Measurements from ENCODE around the gene NT5E.

Gene NT5E

DNA sequence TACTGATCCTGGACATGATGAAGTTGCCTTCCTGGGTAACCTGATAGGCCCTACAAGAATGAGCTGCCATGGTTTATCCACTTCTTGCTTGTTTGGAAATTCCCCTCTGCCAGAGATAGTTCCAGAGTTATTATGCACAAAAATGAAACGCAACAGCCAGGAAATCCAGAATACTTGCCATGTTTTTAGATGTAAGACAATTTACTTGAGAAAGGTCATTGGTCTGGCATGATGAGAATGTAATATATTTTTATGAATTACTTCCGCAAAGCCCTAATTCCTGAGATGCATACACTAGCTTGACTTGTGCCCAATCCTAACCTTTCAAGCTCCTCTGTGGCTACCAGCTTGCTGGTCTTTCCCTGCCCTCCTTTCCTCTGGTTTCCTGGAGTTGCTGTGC is 27.9 kb upstream of the NT5E start:
- peak; percentile 68 for DNase-seq (ENCODE audit: low read depth)

- DNase-seq (ENCODE audit: low read depth): no peak
Observed at GRCh38 chr6:85422996-85423395, 26.9 kb upstream of the NT5E start.

GRCh38 chr6:85424981-85425380 is 24.9 kb upstream of the NT5E start:
- DNase-seq (ENCODE audit: low read depth): no peak

- no peak for DNase-seq (ENCODE audit: low read depth)
Observed at GRCh38 chr6:85425997-85426396, 23.9 kb upstream of the NT5E start.

GRCh38 chr6:85428486-85428885 is 21.4 kb upstream of the NT5E start:
- DNase-seq (ENCODE audit: low read depth): no peak

- DNase-seq (ENCODE audit: low read depth): no peak
Observed at GRCh38 chr6:85429346-85429745, 20.5 kb upstream of the NT5E start.

- DNase-seq (ENCODE audit: low read depth): no peak
Observed at GRCh38 chr6:85431271-85431670, 18.6 kb upstream of the NT5E start.

- DNase-seq (ENCODE audit: low read depth): no peak
Observed at GRCh38 chr6:85432554-85432953, 17.3 kb upstream of the NT5E start.

- DNase-seq (ENCODE audit: low read depth): no peak
Observed at GRCh38 chr6:85435851-85436250, 14.0 kb upstream of the NT5E start.

DNA sequence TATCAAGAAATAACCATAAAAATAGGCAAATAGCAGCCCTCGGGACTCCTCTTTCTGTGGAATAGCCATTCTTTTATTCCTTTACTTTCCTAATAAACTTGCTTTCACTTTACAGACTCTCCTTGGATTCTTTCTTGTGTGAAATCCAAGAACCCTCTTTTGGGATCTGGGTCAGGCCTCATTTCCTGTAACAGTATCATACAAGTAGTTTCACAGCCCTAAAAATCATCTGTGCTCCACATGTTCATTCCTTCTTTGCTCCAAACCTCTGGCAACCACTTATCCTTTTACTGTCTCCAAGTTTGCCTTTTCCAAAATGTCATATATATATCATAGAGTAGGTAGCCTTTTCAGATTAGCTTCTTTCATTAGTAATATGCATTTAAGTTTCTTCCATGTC is 13.5 kb upstream of the NT5E start:
- no peak for DNase-seq (ENCODE audit: low read depth)

DNA sequence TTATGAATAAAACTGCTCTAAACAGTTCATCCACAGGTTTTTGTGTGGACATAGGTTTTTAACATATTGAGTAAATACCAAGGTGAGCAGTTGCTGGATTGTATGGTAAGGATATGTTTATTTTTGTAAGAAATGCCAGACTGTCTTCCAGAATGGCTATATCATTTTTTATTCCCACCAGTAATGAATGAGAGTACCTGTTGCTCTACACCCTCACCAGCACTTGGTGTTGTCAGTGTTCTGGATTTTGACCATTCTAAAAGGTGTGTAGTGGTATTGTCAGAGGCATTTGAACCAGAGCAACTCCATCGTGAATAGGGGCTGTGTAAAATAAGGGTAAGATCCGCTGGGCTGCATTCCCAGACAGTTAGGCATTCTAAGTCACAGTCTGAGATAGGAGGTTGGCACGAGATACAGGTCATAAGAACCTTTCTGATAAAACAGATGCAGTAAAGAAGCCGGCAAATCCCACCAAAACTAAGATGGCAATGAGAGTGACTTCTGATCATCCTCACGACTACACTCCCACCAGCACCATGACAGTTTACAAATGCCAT is 12.9 kb upstream of the NT5E start:
- no peak for DNase-seq (ENCODE audit: low read depth)

DNA sequence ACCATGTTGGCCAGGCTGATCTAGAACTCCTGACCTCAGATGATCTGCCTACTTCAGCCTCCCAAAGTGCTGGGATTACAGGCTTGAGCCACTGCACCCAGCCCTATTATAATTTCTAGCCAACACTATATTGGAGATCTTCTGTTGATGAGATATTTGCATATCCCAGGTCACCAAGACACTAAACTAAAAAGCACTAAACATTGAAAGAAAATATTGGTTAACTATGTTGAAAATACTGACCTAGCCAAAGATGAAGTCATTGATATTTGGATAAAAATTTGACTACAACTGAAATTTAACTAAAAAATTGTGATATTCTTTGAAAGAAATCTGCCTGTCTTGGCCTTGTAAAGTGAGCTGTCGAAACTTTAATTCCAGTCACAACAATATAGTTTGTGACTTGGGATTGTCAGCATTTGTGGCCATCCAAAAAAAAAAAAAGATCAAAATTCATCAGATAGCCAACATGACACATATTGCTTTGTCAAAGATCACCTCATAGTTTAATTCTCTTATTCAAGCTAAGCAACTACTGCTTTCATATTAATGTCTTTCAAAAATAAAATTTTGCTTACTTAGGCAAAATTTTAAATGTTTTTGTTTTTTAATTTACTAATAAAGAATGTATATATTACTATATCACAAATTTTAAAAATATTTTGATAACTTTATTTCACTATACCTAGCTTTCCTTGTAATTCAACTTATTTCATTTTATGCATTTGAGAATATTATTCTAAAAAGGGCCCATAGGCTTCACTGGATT is 6.3 kb upstream of the NT5E start:
- DNase-seq (ENCODE audit: low read depth): no peak

GRCh38 chr6:85449388-85449817 is 480 bp upstream of the NT5E start:
- DNase-seq (ENCODE audit: low read depth): no peak

- DNase-seq (ENCODE audit: low read depth): no peak
Observed at GRCh38 chr6:85451565-85452306, 1.9 kb downstream of the NT5E start.

- DNase-seq (ENCODE audit: low read depth): no peak
Observed at GRCh38 chr6:85452441-85452881, 2.6 kb downstream of the NT5E start.

- no peak for DNase-seq (ENCODE audit: low read depth)
Observed at GRCh38 chr6:85453052-85453451, 3.2 kb downstream of the NT5E start.

DNA sequence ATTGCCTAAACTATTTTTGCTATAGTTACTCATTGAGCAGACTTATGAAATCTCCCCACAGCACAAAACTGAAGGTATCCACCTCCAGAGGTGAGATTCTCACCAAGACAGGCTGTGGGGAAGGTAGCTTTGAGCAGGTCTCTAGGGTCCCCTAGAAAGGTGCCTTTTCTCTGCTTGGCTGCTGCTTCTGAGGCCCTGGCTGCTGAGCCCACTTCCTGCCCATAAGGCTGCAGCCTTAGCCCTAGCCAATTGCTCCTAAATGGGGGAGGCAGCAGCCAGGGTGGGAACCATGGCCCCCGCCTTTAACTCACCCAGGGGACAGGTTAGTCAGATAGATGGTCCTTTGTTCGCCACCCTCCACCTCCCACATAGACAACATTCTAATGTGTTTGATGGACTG is 3.6 kb downstream of the NT5E start:
- no peak for DNase-seq (ENCODE audit: low read depth)

DNA sequence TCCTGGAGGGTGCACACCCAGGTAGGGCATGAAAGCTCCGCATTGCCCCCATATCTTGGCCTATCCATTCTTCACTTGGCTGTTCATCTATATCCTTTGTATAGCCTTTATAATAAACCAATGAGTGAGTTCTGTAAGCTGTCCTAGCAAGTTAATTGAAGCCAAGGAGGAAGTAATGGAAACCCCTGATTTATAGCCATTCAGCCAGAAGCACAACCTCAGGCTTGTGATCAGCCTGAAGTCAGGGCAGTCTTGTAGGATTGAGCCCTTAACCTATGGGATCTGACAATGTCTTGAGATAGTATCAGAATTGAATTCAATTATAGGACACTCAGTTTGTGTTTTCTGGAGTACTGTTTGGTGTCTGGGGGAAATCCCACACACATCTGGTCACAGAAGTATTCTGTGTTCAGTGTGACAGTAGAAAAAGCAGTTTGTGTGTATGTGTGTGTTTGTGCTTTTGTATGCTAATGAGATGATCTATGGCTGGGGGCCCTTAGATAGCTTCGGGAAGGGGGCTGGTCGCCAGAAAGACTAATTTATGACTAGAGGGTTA is 5.7 kb downstream of the NT5E start:
- no peak for DNase-seq (ENCODE audit: low read depth)

DNA sequence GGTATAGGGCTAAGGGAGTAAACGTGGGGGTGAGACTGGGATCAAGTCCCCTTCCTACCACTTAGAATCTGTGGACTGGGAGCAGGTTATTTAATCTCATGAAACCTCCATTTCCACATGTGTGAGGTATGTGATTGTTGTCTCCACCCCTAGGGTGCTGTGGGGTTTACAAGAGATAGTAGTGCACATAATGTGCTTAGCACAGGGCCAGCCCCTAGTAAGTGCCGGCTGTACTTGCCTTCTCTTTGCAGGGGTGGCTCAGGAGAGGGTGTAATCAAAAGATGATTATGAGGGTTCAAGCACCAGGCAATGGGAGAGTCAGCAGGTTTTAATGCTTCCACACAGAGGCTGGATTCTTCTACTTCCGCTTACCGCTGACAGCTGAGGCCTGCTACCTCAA is 6.9 kb downstream of the NT5E start:
- no peak for DNase-seq (ENCODE audit: low read depth)

DNA sequence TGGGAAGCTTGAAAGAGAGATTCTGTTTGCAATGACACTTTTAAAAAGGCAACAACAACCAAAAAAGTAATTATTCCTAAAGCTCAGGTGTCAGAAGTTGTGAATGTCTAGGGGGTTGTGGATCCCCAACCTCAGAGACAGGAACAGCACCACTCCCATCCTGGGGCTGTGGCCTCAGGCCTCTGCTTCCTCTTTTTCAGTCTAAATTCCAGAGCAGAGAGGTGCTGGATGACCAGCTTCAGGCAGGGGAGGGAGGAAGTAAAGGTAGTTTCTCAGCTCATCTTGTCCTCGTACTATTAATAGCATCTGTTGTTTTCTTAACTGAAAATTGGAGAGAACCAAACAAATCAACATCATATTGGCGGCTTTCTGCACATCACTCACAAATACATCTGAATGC is 8.3 kb downstream of the NT5E start:
- no peak for DNase-seq (ENCODE audit: low read depth)

- DNase-seq (ENCODE audit: low read depth): no peak
Observed at GRCh38 chr6:85458782-85459181, 8.9 kb downstream of the NT5E start.

GRCh38 chr6:85459224-85459901 is 9.5 kb downstream of the NT5E start:
- DNase-seq (ENCODE audit: low read depth): no peak
